Stimulated activated CD4-positive, alpha-beta T cell treated with anti-CD3 and anti-CD28 coated beads, Interleukin-4, amount 100 ng/mL, for 4 hours (primary cell): ENCODE data around the gene PCNT.
"Not testable (repeated sequence)": the region's sequence is repeated elsewhere in the genome, so short reads cannot be mapped to it uniquely, and the experiment has no call there.

Source experiments
- DNase-seq, 2 experiments: peaks; one replicate each; pipeline ENCODE4 v3.0.0-alpha.2; 2020

Gene PCNT

DNA sequence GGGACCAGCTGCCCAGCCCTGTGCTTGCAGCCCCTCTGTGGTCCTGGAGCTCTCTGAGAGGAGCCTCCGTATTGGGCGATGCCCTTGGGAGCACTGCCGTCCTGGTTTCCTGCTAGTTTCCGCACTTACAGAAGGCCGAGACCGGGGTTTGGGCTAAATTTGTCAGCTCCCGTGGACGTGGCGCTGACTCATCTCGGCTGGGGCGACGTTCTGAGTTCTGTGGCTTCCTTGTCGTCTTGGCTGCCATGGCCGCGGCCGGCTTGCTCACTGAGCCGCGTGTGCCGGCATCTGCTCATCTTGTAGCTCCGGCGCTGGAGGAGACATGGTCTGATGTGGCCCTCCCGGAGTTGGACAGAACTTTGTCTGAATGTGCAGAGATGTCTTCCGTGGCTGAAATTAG lies 64.9 kb downstream of the PCNT start:
- DNase-seq = no peak

DNA sequence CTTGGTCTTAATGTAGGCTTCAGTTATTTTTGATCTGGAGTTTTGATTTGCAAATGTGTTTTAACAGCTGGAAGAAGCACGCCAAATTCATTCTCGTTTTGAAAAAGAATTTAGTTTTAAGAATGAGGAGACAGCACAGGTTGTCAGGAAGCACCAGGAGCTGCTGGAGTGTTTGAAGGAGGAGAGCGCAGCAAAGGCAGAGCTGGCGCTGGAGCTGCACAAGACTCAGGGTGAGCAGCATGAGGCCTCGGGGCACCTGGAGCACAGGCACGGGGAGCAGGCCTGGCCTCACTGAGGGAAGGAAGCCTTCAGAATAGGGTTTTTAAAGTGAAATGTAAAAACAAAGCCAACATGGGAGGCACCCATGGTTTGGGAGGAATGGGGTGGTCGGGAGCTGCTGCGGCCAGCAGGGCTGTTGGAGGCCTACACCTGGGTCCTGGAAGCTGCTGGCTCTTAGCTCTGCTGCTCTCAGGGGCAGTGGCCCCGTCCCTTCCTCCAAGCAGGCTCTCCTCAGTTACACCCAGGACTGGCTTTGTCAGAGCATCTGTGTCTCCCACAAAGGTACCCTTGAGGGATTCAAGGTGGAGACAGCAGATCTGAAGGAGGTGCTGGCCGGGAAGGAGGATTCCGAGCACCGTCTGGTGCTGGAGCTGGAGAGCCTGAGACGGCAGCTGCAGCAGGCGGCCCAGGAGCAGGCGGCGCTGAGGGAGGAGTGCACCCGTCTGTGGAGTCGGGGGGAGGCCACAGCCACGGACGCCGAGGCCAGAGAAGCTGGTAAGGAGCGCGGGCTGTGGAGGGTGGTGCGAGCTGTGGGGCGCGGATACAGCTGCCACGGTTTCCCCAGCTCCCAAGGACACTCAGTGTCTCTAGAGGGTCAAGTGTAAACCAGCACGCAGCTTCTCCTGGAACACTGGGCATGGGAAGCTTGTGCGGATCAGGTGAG lies 66.9 kb downstream of the PCNT start:
- DNase-seq = no peak

DNA sequence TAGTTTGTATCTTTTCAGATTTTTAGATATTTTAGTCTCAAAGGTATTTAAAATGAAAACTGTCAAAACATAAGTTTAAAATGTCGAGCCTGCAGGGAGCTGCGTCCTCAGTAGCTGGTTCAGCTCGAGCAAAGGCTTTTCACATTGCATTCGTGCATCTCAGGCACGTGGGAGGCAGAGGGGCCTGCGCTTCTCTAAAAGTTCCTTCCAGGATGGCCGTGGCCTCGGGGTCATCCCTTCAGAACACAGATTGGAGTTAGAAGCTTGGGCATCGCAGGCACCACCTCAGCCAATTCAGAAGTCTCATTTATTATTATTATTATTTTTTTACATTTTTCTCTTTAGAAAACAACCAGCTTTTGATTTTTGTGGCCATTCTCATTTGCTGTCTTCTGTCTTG lies 67.8 kb downstream of the PCNT start:
- DNase-seq = no peak

DNA sequence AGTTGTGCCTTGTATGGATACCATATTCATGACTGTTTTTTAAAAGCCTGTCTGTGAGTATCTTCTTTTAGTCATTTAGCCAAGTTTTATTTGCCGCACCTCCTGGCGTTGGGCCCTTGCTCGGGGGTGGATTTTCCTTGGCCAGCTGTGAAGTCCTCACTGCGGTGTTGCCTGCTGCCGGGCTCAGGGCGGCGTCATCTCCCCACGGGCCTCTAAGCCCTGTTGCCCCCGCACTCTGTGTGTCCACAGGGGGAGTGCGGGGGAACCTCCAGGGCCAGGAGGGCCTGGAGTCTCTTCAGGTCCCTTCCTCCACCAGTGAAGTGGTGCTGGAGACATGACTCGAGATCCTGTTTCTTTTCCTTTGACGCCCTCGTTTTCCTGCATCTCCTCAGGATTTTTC lies 69.0 kb downstream of the PCNT start:
- no peak for DNase-seq

DNA sequence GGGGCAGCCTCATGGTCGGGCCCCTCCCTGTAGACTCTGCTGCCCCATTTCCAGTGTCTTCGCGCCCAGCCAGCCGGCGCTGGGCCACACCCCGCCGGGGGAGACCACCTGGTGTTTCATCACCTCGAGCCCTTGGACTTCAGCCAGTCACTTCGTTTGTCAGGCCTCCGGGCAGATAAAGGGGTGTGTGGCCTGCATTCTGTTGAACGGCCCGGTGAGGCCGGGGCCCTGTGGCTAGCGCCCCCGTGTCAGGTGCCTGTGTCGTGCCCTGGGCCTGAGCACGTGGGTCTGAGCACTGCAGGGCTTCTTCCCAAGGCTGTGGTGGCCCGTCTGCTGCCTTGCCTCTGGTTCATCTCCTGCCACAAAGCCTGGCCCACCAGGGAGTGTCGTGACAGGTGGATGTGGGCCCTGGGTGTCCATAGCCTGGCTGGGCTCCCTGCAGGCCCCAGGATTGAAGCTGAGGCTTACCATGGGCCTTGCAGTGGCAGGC lies 69.5 kb downstream of the PCNT start:
- DNase-seq = no peak

DNA sequence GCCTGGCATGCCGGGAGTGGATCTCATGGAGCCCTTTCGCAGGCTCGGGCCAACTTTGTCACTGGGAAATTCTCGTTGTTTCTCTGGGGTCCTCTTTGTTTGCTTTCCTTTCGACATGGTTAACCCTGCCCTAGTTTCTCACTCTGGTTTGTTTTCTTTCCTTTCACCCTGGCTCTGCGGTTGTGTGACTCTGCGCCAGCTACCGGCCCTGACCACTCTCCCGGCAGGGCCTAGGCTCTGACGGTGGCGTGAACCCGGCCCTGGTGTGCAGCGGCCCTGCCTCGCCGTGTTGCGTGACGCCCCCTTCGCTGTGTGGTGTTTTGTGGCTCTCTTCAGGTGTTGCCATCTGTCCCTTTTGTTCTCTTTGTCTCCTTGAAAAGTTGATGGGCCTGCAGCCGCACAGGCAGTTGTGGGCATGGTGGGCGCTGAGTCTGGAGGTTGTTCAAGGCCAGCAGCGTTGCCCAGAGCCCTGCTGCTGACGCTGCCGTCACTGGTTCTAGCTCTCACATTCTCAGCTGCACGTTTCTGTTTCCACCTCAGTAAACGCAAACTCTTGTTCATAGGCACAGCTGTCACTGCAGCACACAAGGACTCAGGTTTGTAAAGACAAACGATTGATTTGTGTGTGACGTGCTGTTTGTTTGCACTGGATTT lies 70.1 kb downstream of the PCNT start:
- DNase-seq = no peak

DNA sequence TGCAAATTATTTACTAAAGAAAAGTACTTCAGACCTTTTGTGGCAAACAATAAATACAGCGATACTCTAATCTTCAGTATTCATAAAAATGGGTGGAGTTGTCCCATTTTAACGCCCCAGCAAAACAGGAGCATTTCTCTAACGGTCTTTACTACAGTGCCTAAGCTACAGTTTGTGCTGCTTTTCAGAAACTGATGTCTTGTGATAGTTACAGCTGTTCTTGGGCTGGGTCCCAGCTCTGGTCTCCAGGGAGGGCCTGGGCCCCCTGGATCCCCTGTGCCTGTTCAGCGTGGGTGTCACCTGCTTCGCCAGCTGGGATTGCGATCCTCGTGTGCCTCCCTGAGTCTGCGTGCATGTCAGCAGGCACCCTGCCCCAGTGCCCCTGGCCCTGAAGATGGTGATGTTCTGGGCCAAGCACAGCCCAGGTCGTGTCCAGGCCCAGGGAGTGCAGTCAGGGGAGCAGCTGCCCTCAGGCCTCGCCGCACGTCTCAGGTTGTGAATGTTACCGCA lies 70.7 kb downstream of the PCNT start:
- no peak for DNase-seq

DNA sequence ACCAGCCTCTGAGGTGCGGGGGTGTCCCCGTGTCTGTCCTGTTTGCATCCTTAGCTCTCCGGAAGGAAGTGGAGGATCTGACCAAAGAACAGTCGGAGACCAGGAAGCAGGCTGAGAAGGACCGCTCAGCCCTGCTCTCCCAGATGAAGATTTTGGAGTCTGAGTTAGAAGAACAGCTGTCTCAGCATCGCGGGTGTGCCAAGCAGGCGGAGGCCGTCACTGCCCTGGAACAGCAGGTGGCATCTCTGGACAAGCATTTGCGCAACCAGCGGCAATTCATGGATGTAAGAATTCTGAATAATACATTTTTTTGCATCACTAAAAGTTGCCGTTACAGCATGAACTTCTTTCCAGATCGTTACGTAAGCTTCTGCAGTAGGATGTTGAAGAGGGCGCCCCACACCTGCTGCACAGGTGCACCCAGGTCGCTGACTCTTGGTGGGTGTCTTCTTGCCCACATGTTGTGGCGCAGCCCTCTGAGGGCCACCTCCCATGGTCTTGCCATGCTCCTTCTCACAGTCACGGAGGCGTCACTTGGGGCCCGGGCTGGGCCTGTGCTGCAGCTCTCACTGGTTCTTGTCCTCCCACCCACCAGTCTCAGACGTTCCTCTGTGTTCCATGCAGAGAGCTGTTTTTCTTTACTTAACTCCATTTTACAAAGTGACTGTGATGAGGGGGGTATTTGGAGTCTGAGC lies 73.4 kb downstream of the PCNT start:
- no peak for DNase-seq

DNA sequence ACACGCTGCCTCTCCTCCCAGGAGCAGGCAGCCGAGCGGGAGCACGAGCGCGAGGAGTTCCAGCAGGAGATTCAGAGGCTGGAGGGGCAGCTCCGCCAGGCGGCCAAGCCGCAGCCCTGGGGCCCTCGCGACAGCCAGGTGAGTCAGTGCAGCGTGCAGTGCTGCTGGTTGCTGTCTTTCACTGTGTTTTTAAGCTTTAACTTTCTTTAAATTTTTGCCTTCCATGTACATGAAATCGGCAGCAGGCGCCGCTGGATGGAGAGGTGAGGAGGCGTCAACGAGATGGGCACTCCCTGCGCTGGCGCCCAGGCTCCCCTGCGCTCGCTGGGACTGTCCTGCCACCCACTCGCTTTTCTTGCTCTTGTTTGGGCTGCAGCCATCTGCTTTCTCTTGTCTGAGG lies 74.0 kb downstream of the PCNT start:
- no peak for DNase-seq

DNA sequence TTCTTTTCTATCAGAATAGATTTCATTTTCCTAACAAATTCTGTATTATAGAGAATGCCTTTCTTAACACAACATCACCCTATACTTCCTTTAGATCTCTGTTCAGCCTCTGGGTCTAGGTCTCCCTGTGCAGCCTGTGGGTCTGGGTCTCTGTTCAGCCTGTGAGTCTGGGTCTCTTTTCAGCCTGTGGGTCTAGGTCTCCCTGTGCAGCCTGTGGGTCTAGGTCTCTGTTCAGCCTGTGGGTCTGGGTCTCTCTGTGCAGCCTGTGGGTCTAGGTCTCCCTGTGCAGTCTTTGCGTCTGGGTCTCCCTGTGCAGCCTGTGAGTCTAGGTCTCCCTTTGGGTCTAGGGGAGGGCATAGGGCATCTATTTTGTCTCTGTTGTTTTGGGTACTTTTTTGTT lies 75.2 kb downstream of the PCNT start:
- no peak for DNase-seq

DNA sequence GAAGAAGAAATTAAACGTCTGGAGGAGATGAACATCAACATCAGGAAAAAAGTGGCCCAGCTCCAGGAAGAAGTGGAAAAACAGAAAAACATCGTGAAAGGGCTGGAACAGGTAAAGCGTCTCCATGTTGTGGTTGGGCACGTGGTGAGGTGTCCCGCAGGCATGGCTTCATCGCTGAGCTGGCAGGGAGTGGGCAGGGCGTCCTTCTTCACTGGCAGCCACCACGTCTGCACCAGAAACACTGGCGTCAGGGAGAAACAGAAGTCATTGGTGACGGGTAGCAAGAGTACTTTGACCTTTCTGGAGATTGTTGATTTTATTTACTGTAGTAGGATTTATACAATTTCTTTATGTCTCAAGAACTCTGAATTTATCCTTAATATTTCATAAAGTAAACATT lies 75.7 kb downstream of the PCNT start:
- no peak for DNase-seq

DNA sequence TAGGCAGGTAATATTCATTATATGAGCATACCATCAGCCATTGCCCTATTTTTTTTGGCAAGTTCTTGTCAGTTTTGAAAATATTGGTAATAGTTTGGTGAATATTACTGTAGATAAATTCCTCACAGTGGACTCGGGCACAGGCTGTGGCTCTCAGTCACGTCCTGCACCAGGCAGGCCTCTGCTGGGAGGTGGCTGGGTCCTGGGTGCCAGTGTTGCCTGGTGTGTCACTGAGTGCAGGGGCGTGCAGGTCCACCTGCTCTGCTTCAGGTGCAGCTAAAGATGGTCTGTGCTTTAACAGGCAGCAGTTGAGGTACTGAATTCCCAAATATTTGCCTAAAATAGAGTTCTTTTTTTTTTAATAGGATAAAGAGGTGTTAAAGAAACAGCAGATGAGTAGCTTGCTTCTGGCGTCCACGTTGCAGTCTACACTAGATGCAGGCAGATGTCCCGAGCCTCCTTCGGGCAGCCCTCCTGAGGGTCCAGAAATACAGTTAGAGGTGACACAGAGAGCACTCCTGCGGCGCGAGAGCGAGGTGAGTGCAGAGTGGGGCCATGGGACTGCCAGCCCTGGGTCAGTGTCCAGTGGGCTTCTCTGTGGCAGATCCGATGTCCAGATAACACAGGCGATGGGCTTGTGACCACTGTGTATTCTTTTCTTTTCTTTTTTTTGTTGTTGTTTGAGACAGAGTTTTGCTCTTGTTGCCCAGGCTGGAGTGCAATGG lies 77.4 kb downstream of the PCNT start:
- no peak for DNase-seq

DNA sequence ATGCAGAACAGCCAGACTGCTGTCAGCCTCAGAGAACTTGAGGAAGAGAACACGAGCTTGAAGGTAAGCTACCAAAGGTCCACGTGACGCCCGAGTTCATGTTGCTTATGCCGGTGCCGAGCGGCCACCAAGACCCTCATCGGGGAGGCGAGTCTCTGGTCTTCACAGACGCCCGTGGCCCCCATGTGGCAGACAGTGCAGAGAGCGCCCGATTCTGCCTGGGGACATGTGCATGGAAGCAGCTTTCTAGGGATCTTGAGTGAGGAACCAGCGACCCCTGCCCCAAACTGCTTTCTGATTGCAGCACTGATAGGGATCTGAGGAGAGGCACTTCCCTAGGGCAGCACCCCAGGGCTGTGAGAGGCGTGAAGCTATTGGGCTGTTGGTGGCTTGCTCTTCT lies 78.5 kb downstream of the PCNT start:
- DNase-seq = no peak

DNA sequence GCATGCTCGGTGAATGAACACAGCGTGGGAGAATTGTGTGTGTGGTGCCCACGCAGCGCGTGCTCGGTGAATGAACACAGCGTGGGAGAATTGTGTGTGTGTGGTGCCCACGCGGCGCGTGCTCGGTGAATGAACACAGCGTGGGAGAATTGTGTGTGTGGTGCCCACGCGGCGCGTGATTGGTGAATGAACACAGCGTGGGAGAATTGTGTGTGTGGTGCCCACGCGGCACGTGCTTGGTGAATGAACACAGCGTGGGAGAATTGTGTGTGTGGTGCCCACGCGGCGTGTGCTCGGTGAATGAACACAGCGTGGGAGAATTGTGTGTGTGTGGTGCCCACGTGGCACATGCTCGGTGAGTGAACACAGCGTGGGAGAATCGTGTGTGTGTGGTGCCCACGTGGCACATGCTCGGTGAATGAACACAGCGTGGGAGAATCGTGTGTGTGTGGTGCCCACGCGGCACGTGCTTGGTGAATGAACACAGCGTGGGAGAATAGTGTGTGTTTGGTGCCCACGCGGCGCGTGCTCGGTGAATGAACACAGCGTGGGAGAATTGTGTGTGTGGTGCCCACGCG lies 79.4 kb downstream of the PCNT start:
- DNase-seq = not testable (repeated sequence)

DNA sequence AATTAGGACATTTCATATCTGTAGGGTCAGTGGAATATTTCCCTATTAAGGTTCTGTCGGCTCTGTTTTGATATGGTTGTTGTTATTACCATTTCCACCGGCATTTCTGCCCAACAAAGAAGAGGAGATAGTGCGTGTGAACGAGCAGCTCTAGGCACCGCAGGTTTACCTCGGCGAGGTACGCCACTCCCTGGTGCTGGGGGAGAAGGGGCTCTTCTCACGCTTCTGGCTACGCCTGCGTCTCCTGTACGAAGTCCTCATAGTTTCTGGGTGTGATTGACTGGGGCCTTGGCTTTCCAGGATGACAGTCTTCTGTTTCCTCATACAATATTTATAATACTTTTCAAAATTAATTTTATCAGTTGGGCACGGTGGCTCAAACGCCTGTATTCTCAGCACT lies 80.3 kb downstream of the PCNT start:
- DNase-seq = no peak

DNA sequence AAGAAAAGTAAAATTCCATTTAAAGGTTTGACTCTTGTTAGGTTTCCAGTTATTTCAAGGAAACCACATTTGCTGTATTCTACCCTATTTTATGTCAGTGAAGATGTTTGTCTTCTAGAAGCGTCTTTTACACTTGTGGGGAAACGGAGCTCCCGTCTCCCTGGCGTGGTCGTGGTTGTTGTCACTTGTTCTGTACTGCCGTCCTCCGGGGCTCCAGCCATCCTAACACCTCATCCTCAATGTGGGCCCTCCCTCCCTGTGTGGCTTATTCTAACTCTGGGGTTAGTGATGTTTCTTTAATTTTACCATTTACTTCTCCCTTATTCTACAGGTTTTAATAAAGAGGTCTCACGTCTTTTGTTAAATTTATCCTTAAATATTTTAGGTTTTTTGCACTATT lies 82.0 kb downstream of the PCNT start:
- no peak for DNase-seq

DNA sequence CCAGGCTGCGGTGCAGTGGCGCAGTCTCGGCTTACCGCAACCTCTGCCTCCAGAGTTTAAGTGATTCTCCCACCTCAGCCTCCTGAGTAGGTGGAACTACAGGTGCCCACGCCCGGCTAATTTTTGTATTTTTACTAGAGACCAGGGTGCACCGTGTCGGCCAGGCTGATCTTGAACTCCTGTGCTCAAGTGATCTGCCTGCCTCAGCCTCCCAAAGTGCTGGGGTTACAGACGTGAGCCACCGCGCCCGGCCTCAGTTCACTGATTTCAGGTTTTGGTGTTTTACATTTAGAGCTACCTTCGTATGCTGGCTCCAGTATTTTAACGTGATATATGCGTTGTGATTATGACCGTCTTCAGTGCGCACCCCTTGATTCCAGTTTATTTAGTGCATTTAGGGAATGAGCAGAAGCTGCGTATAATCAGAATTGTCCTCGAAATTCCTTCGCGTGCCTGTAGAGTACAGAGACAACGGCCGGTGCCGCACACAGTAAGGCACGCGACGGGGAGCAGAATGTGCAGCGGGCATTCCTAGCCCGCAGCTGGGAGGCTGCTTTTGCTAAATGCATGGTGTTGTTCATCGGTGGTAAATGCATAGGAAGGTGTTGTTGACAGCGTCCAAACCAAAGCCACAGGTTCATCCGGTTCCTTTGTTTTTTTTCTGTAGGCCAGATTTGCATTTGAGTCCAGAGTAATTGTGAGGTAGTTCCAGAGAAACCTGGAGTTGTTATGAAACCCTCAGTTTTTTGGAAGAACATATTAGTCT lies 85.9 kb downstream of the PCNT start:
- no peak for DNase-seq

DNA sequence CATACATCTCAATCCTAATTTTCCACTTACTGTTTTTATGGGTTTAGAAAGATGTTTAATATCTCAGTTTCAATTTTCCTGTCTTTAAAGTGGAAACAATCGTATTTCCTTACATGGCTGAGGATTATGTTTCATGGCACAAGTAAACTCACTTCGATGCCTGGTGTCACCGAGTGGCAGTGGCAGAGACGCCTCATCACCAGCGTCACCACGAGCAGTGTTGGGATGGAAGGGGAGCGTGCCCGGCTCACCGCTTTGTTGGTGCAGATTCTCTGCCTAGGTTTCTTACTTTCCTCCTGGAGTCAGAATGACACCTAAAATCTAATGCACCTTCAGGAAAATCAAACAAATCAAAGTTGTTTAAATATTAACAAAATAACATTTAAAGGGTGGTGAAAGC lies 86.6 kb downstream of the PCNT start:
- no peak for DNase-seq

DNA sequence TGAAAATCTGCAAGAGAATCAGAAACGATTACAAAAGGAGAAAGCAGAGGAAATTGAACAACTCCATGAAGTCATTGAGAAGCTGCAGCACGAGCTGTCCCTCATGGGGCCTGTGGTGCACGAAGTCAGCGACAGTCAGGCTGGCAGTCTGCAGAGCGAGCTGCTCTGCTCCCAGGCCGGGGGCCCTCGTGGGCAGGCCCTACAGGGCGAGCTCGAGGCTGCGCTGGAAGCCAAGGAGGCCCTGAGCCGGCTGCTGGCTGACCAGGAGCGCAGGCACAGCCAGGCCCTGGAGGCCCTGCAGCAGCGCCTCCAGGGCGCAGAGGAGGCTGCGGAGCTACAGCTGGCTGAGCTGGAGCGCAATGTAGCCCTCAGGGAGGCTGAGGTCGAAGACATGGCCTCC lies 87.3 kb downstream of the PCNT start:
- no peak for DNase-seq

DNA sequence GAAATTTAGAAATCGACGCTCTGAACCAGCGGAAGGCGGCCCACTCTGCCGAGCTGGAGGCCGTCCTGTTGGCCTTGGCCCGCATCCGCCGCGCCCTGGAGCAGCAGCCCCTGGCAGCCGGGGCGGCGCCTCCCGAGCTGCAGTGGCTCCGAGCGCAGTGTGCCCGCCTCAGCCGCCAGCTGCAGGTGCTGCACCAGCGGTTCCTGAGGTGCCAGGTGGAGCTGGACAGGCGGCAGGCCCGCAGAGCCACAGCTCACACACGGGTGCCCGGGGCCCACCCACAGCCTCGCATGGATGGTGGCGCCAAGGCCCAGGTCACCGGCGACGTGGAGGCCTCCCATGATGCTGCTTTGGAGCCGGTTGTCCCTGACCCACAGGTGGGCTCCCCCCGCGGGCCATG lies 87.7 kb downstream of the PCNT start:
- DNase-seq = no peak

DNA sequence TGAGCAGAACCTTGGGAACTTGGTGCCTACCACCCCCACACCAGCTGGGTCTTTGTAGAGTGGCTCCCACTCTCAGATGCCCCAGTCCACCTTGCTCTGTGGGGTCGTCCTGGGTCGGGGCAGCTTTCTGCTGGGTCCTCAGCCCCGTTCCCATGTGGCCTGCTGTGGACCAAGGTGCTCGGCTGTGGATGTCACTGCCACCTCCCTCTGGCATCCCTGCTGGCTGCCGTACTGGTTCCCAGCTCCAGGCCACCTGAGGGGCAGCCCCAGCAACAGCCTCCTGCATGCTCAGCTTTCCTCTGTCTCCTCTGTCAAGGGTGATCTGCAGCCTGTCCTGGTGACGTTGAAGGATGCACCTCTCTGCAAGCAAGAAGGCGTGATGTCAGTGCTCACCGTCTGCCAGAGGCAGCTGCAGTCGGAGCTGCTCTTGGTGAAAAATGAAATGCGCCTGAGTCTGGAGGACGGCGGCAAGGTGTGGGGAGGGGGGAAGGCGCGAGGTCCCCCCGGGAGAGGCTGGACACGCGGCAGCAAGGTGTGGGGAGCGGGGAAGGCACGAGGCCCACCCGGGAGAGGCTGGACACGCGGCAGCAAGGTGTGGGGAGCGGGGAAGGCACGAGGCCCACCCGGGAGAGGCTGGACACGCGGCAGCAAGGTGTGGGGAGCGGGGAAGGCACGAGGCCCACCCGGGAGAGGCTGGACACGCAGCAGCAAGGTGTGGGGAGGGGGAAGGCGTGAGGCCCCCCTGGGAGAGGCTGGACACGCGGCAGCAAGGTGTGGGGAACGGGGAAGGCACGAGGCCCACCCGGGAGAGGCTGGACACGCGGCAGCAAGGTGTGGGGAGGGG lies 88.8 kb downstream of the PCNT start:
- no peak for DNase-seq
